GM21447 (cell line): ENCODE data around the gene TUBB3.

Source experiments
- ATAC-seq: cut with Tn5 transposase; IDR thresholded peaks from one replicate; pipeline ENCODE4 v1.9.1; 2021; ENCODE audit not compliant: unreplicated experiment

The TUBB3 gene

GRCh38 chr16:89936981-89937380, 13.8 kb downstream of the TUBB3 start:
- no peak for ATAC-seq

- ATAC-seq: no peak
Observed at GRCh38 chr16:89938175-89938885, 15.2 kb downstream of the TUBB3 start.

GRCh38 chr16:89944773-89945172, 21.6 kb downstream of the TUBB3 start:
- ATAC-seq: no peak

GRCh38 chr16:89945654-89946053, 22.5 kb downstream of the TUBB3 start:
- ATAC-seq: no peak

GRCh38 chr16:89946515-89946914, 23.4 kb downstream of the TUBB3 start:
- ATAC-seq: no peak

GRCh38 chr16:89949121-89949742, 26.1 kb downstream of the TUBB3 start:
- ATAC-seq: no peak

- ATAC-seq: no peak
Observed at GRCh38 chr16:89949756-89950155, 26.6 kb downstream of the TUBB3 start.

- no peak for ATAC-seq
Observed at GRCh38 chr16:89951509-89951908, 28.4 kb downstream of the TUBB3 start.

- ATAC-seq: no peak
Observed at GRCh38 chr16:89952049-89952448, 28.9 kb downstream of the TUBB3 start.

GRCh38 chr16:89952551-89952950, 29.4 kb downstream of the TUBB3 start:
- no peak for ATAC-seq

- ATAC-seq: peak; percentile 66
Observed at GRCh38 chr16:89953671-89954406, 30.7 kb downstream of the TUBB3 start.

GRCh38 chr16:89954462-89954861, 31.3 kb downstream of the TUBB3 start:
- no peak for ATAC-seq

- ATAC-seq: no peak
Observed at GRCh38 chr16:89955001-89955685, 32.0 kb downstream of the TUBB3 start.

- no peak for ATAC-seq
Observed at GRCh38 chr16:89956505-89957215, 33.5 kb downstream of the TUBB3 start.

GRCh38 chr16:89957216-89957785, 34.2 kb downstream of the TUBB3 start:
- no peak for ATAC-seq

- no peak for ATAC-seq
Observed at GRCh38 chr16:89958068-89958467, 34.9 kb downstream of the TUBB3 start.

- ATAC-seq: no peak
Observed at GRCh38 chr16:89958596-89958995, 35.5 kb downstream of the TUBB3 start.

GRCh38 chr16:89960966-89961365, 37.8 kb downstream of the TUBB3 start:
- ATAC-seq: no peak

- ATAC-seq: no peak
Observed at GRCh38 chr16:89961920-89962319, 38.8 kb downstream of the TUBB3 start.

- ATAC-seq: no peak
Observed at GRCh38 chr16:89962754-89963498, 39.8 kb downstream of the TUBB3 start.
